ENCODE measurements around the gene TCOF1.

DNA sequence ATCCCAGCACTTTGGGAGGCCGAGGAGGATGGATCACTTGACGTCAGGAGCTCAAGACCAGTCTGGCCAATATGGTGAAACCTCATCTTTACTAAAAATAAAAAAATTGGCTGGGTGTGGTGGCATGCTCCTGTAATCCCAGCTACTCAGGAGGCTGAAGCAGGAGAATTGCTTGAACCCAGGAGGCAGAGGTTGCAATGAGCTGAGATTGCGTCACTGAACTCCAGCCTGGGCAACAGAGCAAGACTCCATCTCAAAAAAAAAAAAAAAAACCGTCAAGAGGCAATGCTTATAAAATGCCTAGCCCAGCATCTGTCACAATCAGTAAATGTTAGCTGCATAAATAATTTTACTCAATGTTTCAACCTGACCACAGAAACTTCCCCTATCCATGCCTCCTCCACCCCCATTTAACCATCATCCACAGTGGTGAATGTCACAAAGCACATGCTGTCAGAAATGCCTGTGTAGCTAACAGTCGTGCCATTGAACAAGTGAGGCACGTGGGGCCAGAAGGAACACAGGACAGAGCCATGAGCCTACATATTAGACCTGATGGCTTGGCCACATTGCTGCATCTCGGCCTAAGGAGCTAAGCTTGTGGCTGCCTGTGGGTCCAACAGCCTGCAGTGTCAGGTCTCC, 16.8 kb upstream of the TCOF1 start:
- TF ChIP-seq CTCF (IDR thresholded peaks at IDR 0.05; ENCODE audit: extremely low read depth in 1 of 2, insufficient read depth in 1 of 2, low read depth in 1 of 2, low read length in 2 of 2) (no peak), POLR2A (IDR thresholded peaks at IDR 0.05; ENCODE audit: low read depth, low read length) (no peak), POLR2AphosphoS5 (IDR thresholded peaks at IDR 0.05; ENCODE audit: insufficient read depth, low read depth, low read length) (no peak), MYC (IDR thresholded peaks at IDR 0.05; ENCODE audit: low read depth, low read length) (no peak), EZH2 (IDR thresholded peaks at IDR 0.05; ENCODE audit: borderline replicate concordance, low read depth, low read length, severe bottlenecking) (no peak)

Measured in endothelial cell of umbilical vein (primary cell).